GM23338 (cell line): ENCODE data around the gene INO80C. TPM values are rescaled to one million over a fixed set of nuclear protein-coding genes. Genes with fewer than 3 reads are reported as not detected.

Experiments used
- ATAC-seq: fragments of 200-7000 bp; cut with Tn5 transposase; 3 replicates; pipeline ENCODE4 v1.9.1; 2020
- DNase-seq: peaks from one replicate; pipeline ENCODE4 v3.0.0-alpha.2; 2015; ENCODE audit warnings: low spot score
- H2AFZ ChIP-seq: fragments of 200-600 bp; sonication (generic); 2 replicates; pipeline ENCODE4 v1.8.0; 2016; ENCODE audit warnings: antibody characterized with exemption, mild to moderate bottlenecking, moderate library complexity
- H3F3A ChIP-seq: fragments of 200-600 bp; sonication (generic); replicated peaks from 2 replicates; pipeline ENCODE4 v1.8.0; 2017; ENCODE audit warnings: antibody characterized with exemption, mixed run types, low read depth
- H3K27ac ChIP-seq: fragments of 200-600 bp; sonication (generic); 2 replicates; pipeline ENCODE4 v1.6.1; 2016; ENCODE audit warnings: low read depth
- H3K27me3 ChIP-seq: fragments of 200-600 bp; sonication (generic); 2 replicates; pipeline ENCODE4 v1.8.0; 2016; ENCODE audit warnings: mild to moderate bottlenecking, mixed run types, moderate library complexity; ENCODE audit not compliant: insufficient read depth
- H3K36me3 ChIP-seq: fragments of 200-600 bp; sonication (generic); 2 replicates; pipeline ENCODE4 v1.8.0; 2016; ENCODE audit warnings: mild to moderate bottlenecking; ENCODE audit not compliant: insufficient read depth
- H3K4me1 ChIP-seq: fragments of 200-600 bp; sonication (generic); 2 replicates; pipeline ENCODE4 v1.8.0; 2016; ENCODE audit warnings: mild to moderate bottlenecking, moderate library complexity; ENCODE audit not compliant: insufficient read depth
- H3K4me2 ChIP-seq: fragments of 200-600 bp; sonication (generic); 2 replicates; pipeline ENCODE4 v1.7.1; 2017; ENCODE audit warnings: mixed run types
- H3K4me3 ChIP-seq: fragments of 200-600 bp; sonication (generic); 2 replicates; pipeline ENCODE4 v1.6.1; 2016; ENCODE audit warnings: mixed run types
- H3K79me2 ChIP-seq: fragments of 200-600 bp; sonication (generic); replicated peaks from 2 replicates; pipeline ENCODE4 v1.8.0; 2017; ENCODE audit warnings: mild to moderate bottlenecking; ENCODE audit not compliant: insufficient read depth
- H3K9me2 ChIP-seq: fragments of 200-600 bp; sonication (generic); 2 replicates; pipeline ENCODE4 v1.8.0; 2017; ENCODE audit not compliant: insufficient read depth
- H4K20me1 ChIP-seq: fragments of 200-600 bp; sonication (generic); replicated peaks from 2 replicates; pipeline ENCODE4 v1.8.0; 2017; ENCODE audit warnings: mild to moderate bottlenecking; ENCODE audit not compliant: insufficient read depth
- H3K27ac Mint-ChIP-seq: 2 replicates; pipeline ENCODE4 v1.8.0; 2020; ENCODE audit warnings: inconsistent platforms, mild to moderate bottlenecking, moderate library complexity, mixed read lengths
- H3K27me3 Mint-ChIP-seq: 3 replicates; pipeline ENCODE4 v1.8.0; 2022; ENCODE audit warnings: low read depth, mild to moderate bottlenecking, moderate library complexity, mixed read lengths, inconsistent platforms; ENCODE audit not compliant: insufficient read depth, poor library complexity
- H3K36me3 Mint-ChIP-seq: 3 replicates; pipeline ENCODE4 v1.8.0; 2021; ENCODE audit warnings: low read depth, mild to moderate bottlenecking, inconsistent platforms, moderate library complexity, mixed read lengths
- H3K4me1 Mint-ChIP-seq: 3 replicates; pipeline ENCODE4 v1.8.0; 2020; ENCODE audit warnings: mild to moderate bottlenecking, inconsistent platforms, mixed read lengths
- H3K4me3 Mint-ChIP-seq: 3 replicates; pipeline ENCODE4 v1.8.0; 2021; ENCODE audit warnings: moderate library complexity, mild to moderate bottlenecking, inconsistent platforms, mixed read lengths
- H3K9me3 Mint-ChIP-seq: 3 replicates; pipeline ENCODE4 v1.8.0; 2020; ENCODE audit warnings: moderate library complexity, mild to moderate bottlenecking, inconsistent platforms, mixed read lengths
- CREB1 ChIP-seq: fragments of 250-450 bp; sonication (Bioruptor Pico); IDR thresholded peaks from 2 replicates; pipeline ENCODE4 v1.5.0; 2020; ENCODE audit warnings: low read depth, mild to moderate bottlenecking, moderate library complexity
- ETS1 ChIP-seq: IDR thresholded peaks from 2 replicates; pipeline ENCODE4 v1.6.1; 2016; ENCODE audit warnings: antibody characterized with exemption
- EZH2 ChIP-seq: fragments of 200-600 bp; sonication (generic); IDR thresholded peaks from one replicate; pipeline ENCODE4 v1.8.0; 2017; ENCODE audit warnings: antibody characterized with exemption, mild to moderate bottlenecking, low read depth; ENCODE audit not compliant: unreplicated experiment
- EZH2phosphoT487 ChIP-seq: fragments of 200-600 bp; sonication (generic); IDR thresholded peaks from one replicate; pipeline ENCODE4 v1.8.1; 2018; ENCODE audit warnings: antibody characterized with exemption; ENCODE audit not compliant: unreplicated experiment
- JUNB ChIP-seq: IDR thresholded peaks from one replicate; pipeline ENCODE4 v1.6.1; 2016; ENCODE audit warnings: antibody characterized with exemption; ENCODE audit not compliant: unreplicated experiment
- NANOG ChIP-seq: IDR thresholded peaks from 2 replicates; pipeline ENCODE4 v1.6.1; 2016; ENCODE audit warnings: antibody characterized with exemption, borderline replicate concordance
- POLR2AphosphoS5 ChIP-seq: IDR thresholded peaks from 2 replicates; pipeline ENCODE4 v1.6.1; 2016; ENCODE audit warnings: antibody characterized with exemption, low read depth
- REST ChIP-seq: IDR thresholded peaks from one replicate; pipeline ENCODE4 v1.6.1; 2018; ENCODE audit warnings: antibody characterized with exemption; ENCODE audit not compliant: unreplicated experiment
- ZNF114 ChIP-seq: fragments of 250-450 bp; sonication (Bioruptor Pico); IDR thresholded peaks from 2 replicates; pipeline ENCODE4 v1.5.0; 2020; ENCODE audit warnings: mild to moderate bottlenecking, moderate library complexity
- ZNF462 ChIP-seq: fragments of 250-450 bp; sonication (Bioruptor Pico); IDR thresholded peaks from 2 replicates; pipeline ENCODE4 v1.5.0; 2020; ENCODE audit warnings: mild to moderate bottlenecking, moderate library complexity
- polyA plus RNA-seq: library from polyadenylated mRNA; unstranded; fragments of >200 nt; fragmentation: Nextera tagmentation; extraction: Ambion mirVana; gene quantifications from 2 replicates; pipeline ENCODE4 v1.2.1, GENCODE V29; 2016
- total RNA-seq: library from RNA; depleted of rRNA; stranded (reverse); fragments of >200 nt; shearing (Covaris generic); gene quantifications from 2 replicates; pipeline ENCODE4 v1.2.3, GENCODE V29; 2014

INO80C gene
- total and polyA plus RNA-seq, 2 experiments from 2014 or later, result 16.3 to 52.3 TPM

GRCh38 chr18:35507192-35507591, 9.4 kb upstream of the INO80C start:
- Histone ChIP-seq H3F3A (no peaks in the 10 kb centered on the region), H3K79me2 (no peaks in the 10 kb centered on the region), H2AFZ (peak overlapping the region; percentile 81; the same call in 1 of the 2 replicates), H4K20me1 (no peaks in the 10 kb centered on the region), H3K36me3 (no peaks in the 10 kb centered on the region), H3K27me3 (no peaks in the 10 kb centered on the region), H3K27ac (no peak overlapping the region), H3K4me2 (no peak overlapping the region), H3K9me2 (no peaks in the 10 kb centered on the region), H3K4me3 (no peak overlapping the region), H3K4me1 (no peaks in the 10 kb centered on the region)
- H3K27me3 Mint-ChIP-seq, result no peaks in the 10 kb centered on the region
- H3K27ac Mint-ChIP-seq, result no peak overlapping the region
- DNase-seq, result no peak
- ATAC-seq, result peak; percentile 75
- no peaks in the 10 kb centered on the region for H3K9me3 Mint-ChIP-seq
- no peak overlapping the region for H3K4me3 Mint-ChIP-seq
- peaks cover 3% of the 10 kb centered on the region; the same call in 1 of the 3 replicates for H3K4me1 Mint-ChIP-seq
- no peaks in the 10 kb centered on the region for H3K36me3 Mint-ChIP-seq
- TF ChIP-seq POLR2AphosphoS5, result no peak
- TF ChIP-seq EZH2, result no peak
- no peak for TF ChIP-seq NANOG
- no peak for TF ChIP-seq REST
- no peak for TF ChIP-seq ZNF462 (CRISPR knock-in tag)
- TF ChIP-seq EZH2phosphoT487, result no peak
- TF ChIP-seq ZNF114 (CRISPR knock-in tag), result no peak
- TF ChIP-seq ETS1, result no peak
- TF ChIP-seq JUNB, result no peak
- TF ChIP-seq CREB1 (CRISPR knock-in tag), result no peak
